Vagina (tissue), 2 donors: ENCODE measurements around the gene SEMA6A.
A peak's percentile ranks its signal among the peaks of the same experiment; 100 is the strongest.

Experiments
- CTCF ChIP-seq, 3 experiments: fragments of 450-650 bp in 2 of 3; fragments of 200-600 bp in 1 of 3; sonication (generic) in 1 of 3; IDR thresholded peaks; one replicate each; pipeline ENCODE4 v1.5.1; 2017 to 2019; ENCODE audit warnings: antibody characterized with exemption in 3 of 3, mild to moderate bottlenecking in 2 of 3, moderate library complexity in 2 of 3
- POLR2A ChIP-seq, 2 donors: fragments of 450-650 bp; IDR thresholded peaks; one replicate each; pipeline ENCODE4 v1.6.1; 2017; ENCODE audit warnings: antibody characterized with exemption in 2 of 2, mild to moderate bottlenecking in 2 of 2, moderate library complexity in 2 of 2
- POLR2AphosphoS5 ChIP-seq, 2 donors: sonication (generic); formaldehyde crosslinking; IDR thresholded peaks; one replicate each; pipeline ENCODE4 v1.9.0; 2017; ENCODE audit warnings: antibody characterized with exemption in 2 of 2, mild to moderate bottlenecking in 2 of 2, low read depth in 1 of 2; ENCODE audit not compliant: insufficient read depth in 1 of 2

GRCh38 chr5:116575326-116576052 is 866 bp upstream of the SEMA6A start:
- no peak for TF ChIP-seq CTCF (IDR thresholded peaks at IDR 0.05)
- TF ChIP-seq POLR2A (IDR thresholded peaks at IDR 0.05): no peak
- peak in 1 of 2 donors; percentile 4 for TF ChIP-seq POLR2AphosphoS5 (IDR thresholded peaks at IDR 0.05; ENCODE audit: insufficient read depth in 1 of 2, low read depth in 1 of 2)
